ENCODE data around the gene CCL23.

DNA sequence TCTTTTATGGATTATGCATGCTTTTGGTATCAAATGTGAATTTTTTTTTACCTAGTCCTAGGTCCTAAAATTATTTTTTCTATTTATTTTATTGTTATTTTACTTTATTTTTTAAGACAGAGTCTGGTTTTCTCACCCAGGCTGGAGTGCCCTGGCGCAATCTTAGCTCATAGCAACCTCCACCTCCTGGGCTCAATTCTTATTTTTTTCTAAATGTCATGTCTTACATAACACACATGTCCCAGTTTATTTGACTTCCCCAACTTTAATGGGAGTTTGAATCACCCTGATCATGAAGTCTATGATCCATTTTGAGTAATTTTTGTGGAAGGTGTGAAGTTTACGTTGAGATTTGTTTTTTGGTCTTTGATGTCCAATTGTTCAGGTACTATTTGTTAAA is 43.0 kb upstream of the CCL23 start:
- TF ChIP-seq, protein P1, sequence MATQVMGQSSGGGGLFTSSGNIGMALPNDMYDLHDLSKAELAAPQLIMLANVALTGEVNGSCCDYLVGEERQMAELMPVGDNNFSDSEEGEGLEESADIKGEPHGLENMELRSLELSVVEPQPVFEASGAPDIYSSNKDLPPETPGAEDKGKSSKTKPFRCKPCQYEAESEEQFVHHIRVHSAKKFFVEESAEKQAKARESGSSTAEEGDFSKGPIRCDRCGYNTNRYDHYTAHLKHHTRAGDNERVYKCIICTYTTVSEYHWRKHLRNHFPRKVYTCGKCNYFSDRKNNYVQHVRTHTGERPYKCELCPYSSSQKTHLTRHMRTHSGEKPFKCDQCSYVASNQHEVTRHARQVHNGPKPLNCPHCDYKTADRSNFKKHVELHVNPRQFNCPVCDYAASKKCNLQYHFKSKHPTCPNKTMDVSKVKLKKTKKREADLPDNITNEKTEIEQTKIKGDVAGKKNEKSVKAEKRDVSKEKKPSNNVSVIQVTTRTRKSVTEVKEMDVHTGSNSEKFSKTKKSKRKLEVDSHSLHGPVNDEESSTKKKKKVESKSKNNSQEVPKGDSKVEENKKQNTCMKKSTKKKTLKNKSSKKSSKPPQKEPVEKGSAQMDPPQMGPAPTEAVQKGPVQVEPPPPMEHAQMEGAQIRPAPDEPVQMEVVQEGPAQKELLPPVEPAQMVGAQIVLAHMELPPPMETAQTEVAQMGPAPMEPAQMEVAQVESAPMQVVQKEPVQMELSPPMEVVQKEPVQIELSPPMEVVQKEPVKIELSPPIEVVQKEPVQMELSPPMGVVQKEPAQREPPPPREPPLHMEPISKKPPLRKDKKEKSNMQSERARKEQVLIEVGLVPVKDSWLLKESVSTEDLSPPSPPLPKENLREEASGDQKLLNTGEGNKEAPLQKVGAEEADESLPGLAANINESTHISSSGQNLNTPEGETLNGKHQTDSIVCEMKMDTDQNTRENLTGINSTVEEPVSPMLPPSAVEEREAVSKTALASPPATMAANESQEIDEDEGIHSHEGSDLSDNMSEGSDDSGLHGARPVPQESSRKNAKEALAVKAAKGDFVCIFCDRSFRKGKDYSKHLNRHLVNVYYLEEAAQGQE (IDR thresholded peaks at IDR 0.05; ENCODE audit: insufficient read depth in 1 of 2, low read depth in 2 of 2, low read length in 1 of 2) = no peak
- TF ChIP-seq, protein P2, sequence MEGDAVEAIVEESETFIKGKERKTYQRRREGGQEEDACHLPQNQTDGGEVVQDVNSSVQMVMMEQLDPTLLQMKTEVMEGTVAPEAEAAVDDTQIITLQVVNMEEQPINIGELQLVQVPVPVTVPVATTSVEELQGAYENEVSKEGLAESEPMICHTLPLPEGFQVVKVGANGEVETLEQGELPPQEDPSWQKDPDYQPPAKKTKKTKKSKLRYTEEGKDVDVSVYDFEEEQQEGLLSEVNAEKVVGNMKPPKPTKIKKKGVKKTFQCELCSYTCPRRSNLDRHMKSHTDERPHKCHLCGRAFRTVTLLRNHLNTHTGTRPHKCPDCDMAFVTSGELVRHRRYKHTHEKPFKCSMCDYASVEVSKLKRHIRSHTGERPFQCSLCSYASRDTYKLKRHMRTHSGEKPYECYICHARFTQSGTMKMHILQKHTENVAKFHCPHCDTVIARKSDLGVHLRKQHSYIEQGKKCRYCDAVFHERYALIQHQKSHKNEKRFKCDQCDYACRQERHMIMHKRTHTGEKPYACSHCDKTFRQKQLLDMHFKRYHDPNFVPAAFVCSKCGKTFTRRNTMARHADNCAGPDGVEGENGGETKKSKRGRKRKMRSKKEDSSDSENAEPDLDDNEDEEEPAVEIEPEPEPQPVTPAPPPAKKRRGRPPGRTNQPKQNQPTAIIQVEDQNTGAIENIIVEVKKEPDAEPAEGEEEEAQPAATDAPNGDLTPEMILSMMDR (IDR thresholded peaks at IDR 0.05) = no peak
- TF ChIP-seq POLR2AphosphoS5 (IDR thresholded peaks at IDR 0.05; ENCODE audit: low read depth, low read length) (no peak), SIN3A (IDR thresholded peaks at IDR 0.05; ENCODE audit: borderline replicate concordance, insufficient read depth, low read depth, low read length) (no peak), TCF7L2 (IDR thresholded peaks at IDR 0.05; ENCODE audit: low read depth, low read length) (no peak)

Measured in Panc1 (cell line).